Hematopoietic multipotent progenitor cell treated with erythropoietin and hydrocortisone succinate and interleukin-3 and kit ligand, for 15 days (in vitro differentiated cells): ENCODE data around the gene PLEKHS1.
"Not testable (repeated sequence)": the region's sequence is repeated elsewhere in the genome, so short reads cannot be mapped to it uniquely, and the experiment has no call there.

Source experiments
- DNase-seq: peaks from one replicate; pipeline ENCODE4 v3.0.0-alpha.2; 2015; ENCODE audit warnings: low spot score

The PLEKHS1 gene

GRCh38 chr10:113791691-113792090 lies 40.2 kb downstream of the PLEKHS1 start:
- DNase-seq: no peak

DNA sequence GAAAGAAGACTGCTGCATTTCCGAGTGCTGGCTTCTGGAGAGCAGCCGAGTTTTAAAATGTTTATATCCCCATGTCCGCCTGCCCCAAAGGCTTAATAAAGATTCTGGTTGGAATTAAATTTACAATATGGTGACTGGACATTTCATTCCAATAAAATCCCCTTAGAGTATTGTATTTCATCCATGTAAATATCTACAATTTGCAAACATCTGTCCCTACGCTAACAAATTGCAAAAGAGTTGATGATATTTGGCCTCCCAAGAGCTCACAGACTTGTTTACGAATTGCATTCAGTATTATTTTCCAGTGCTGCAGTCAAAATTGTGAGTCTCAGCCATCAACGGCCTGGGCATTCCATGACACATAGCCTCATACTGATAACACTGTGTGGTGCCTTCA lies 50.1 kb downstream of the PLEKHS1 start:
- DNase-seq: no peak

DNA sequence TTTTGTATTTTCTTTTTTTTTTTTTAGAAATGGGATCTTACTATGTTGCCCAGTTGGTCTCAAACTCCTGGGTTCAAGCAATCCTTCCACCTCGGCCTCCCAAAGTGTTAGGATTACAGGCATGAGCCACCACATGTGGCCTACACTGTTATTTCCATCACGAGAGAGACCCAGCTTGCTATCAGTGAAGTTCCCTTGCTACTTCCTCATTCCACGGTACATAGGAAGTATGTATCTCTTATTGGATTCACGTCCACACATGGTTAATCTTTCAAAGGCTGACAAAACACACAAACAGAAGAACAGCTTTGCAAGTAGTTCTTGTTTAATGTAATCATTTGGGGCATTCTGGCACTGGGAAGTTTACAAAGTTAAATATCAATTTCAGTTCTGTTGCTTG lies 51.5 kb downstream of the PLEKHS1 start:
- DNase-seq: no peak

- no peak for DNase-seq
Measured at GRCh38 chr10:113806503-113806902, 55.0 kb downstream of the PLEKHS1 start.

GRCh38 chr10:113808168-113808567 lies 56.7 kb downstream of the PLEKHS1 start:
- DNase-seq: no peak

DNA sequence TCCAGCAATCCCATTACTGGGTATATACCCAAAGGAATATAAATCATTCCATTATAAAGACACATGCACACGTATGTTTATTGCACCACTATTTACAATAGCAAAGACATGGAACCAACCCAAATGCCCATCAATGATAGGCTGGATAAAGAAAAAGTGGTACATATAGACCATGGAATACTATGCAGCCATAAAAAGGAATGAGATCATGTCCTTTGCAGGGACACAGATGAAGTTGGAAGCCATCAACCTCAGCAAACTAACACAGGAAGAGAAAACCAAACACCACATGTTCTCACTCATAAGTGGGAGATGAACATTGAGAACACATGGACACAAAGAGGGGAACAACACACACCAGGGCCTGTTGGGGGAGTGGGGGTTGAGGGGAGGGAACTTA lies 63.2 kb downstream of the PLEKHS1 start:
- not testable (repeated sequence) for DNase-seq

DNA sequence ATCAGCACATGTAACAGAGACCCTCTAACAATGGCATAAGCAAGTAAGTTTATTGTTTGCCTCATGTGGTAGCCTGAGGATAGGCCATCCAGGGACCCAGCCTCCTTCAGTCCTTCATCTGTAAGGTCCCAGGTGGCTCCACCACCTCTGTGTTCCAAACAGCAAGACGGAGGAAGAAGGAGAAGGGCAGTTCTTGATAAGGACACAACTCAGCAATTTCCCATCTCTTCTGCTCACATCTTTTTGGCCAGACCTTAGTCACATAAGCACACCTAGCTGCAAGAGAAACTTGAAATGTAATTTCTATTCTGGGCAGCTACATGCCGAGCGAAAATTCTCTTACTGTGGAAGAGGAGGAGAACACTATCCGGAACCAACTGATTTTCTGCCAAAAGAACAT lies 68.5 kb downstream of the PLEKHS1 start:
- DNase-seq: no peak

GRCh38 chr10:113820507-113820906 lies 69.0 kb downstream of the PLEKHS1 start:
- no peak for DNase-seq

DNA sequence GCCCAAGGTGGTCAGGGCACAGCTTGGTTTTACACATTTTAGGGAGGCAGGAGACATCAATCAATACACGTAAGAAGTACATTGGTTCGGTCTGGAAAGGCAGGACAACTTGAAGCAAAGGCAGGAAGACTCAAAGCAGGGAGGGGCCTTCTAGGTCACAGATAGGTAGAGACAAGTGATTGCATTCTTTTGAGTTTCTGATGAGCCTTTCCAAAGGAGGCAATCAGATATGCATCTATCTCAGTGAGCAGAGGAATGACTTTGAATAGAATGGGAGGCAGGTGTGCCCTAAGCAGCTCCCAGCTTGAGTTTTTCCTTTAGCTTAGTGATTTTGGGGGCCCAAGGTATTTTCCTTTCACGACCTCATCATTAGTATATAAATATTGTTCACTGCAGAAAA lies 69.8 kb downstream of the PLEKHS1 start:
- DNase-seq: not testable (repeated sequence)

DNA sequence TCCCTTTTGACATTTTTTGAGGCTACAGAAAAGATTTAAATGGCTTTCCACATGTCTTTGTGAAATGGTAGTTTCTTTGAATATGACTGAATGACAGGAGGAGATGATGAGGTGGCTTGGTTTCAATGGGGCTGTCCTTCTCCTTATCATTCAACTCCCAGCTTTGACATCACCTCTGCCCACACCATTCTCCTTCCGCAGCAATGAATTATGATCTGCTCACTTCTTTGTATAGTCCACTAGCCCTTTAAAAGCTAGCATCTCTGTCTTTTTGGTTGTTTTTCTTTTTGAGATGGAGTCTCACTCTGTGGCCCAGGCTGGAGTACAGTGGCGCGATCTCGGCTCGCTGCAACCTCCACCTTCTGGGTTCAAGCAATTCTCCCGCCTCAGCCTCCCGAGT lies 70.7 kb downstream of the PLEKHS1 start:
- no peak for DNase-seq

DNA sequence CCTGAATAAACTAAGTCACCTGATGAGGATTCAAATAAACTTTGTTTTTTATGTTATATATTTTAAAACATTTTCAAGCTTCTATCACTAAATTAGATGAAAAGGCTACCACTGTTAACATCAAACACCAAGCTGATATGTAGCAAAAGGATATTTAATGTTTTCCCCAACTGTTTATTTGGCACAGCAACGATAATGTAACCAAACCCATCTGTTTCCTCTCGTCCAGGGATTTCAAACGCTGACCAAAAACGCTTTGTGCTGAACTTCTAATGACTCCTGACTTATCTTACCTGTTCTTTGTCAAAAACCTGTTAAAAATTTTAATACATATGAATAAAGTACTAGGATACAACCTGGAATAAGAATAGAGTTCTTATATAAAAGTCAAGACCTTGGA lies 71.9 kb downstream of the PLEKHS1 start:
- no peak for DNase-seq

GRCh38 chr10:113825791-113826190 lies 74.3 kb downstream of the PLEKHS1 start:
- DNase-seq: no peak

- DNase-seq: not testable (repeated sequence)
Measured at GRCh38 chr10:113828567-113828966, 77.1 kb downstream of the PLEKHS1 start.
